ENCODE measurements around the gene AVPR2. TPM values are rescaled to one million over a fixed set of nuclear protein-coding genes. Genes with fewer than 3 reads are reported as not detected.

AVPR2 gene
- total RNA-seq, 1 experiment from 2014 or later = not detected

- Histone ChIP-seq H3K9ac (ENCODE audit: low read length) (no peak overlapping the region), H3K36me3 (ENCODE audit: control insufficient read depth in 1 of 2, insufficient read depth in 2 of 2, low read length in 2 of 2) (no peaks in the 10 kb centered on the region), H3K27ac (ENCODE audit: low read depth, low read length) (no peak overlapping the region), H3K9me3 (ENCODE audit: control insufficient read depth in 1 of 2, insufficient read depth in 1 of 2, low read depth in 1 of 2, low read length in 2 of 2) (no peaks in the 10 kb centered on the region), H3K9me2 (ENCODE audit: insufficient read depth) (no peaks in the 10 kb centered on the region), H3K79me2 (ENCODE audit: insufficient read depth, low read length) (no peaks in the 10 kb centered on the region), H3K4me3 (replicated peaks in 1 of 2; ENCODE audit: low read depth in 1 of 2, low read length in 2 of 2) (no peak overlapping the region), H3K4me2 (ENCODE audit: low read length) (no peak overlapping the region), H3K4me1 (ENCODE audit: control insufficient read depth in 1 of 2, insufficient read depth in 2 of 2, low read length in 2 of 2) (peaks cover 0 to 10% of the 10 kb centered on the region in 2 experiments; a peak in 1 of 4 replicates), H4K20me1 (ENCODE audit: insufficient read depth) (no peaks in the 10 kb centered on the region), H3K27me3 (ENCODE audit: insufficient read depth, low read length) (no peaks in the 10 kb centered on the region), H2AFZ (ENCODE audit: low read depth, low read length, poor library complexity, severe bottlenecking) (no peak overlapping the region)
- CTCF ChIA-PET = no interaction called here
- BruUV-seq (replicated peaks) = no TSS peak
- no peak for ATAC-seq
- TF ChIP-seq SRF (IDR thresholded peaks at IDR 0.05; ENCODE audit: low read depth) = no peak
- no peak for TF ChIP-seq POLR2A (IDR thresholded peaks at IDR 0.05; ENCODE audit: borderline replicate concordance, extremely low read depth, insufficient read depth, insufficient read length)
- no peak for TF ChIP-seq EZH2 (IDR thresholded peaks at IDR 0.05)
- TF ChIP-seq YY1 (IDR thresholded peaks at IDR 0.05; ENCODE audit: extremely low read depth, insufficient replicate concordance, low read depth, low read length) = no peak
- no peak for TF ChIP-seq REST (IDR thresholded peaks at IDR 0.05; ENCODE audit: low read depth)
- no peak for TF ChIP-seq TCF7L2 (IDR thresholded peaks at IDR 0.05; ENCODE audit: borderline replicate concordance, extremely low read depth, insufficient read depth, insufficient read length)
- no peak for TF ChIP-seq JUND (IDR thresholded peaks at IDR 0.05)
- TF ChIP-seq CTCF (IDR thresholded peaks at IDR 0.05 in 2 of 3, conservative IDR thresholded peaks at IDR 0.05 in 1 of 3; ENCODE audit: borderline replicate concordance in 1 of 3, insufficient read depth in 1 of 3, low read depth in 2 of 3, low read length in 2 of 3) = no peak
- TF ChIP-seq SP1 (IDR thresholded peaks at IDR 0.05; ENCODE audit: low read depth) = no peak
- TF ChIP-seq MAX (IDR thresholded peaks at IDR 0.05) = no peak
- no peak for TF ChIP-seq RAD21 (IDR thresholded peaks at IDR 0.05; ENCODE audit: low read depth)
- no peak for TF ChIP-seq ZBTB33 (IDR thresholded peaks at IDR 0.05; ENCODE audit: extremely low read depth, insufficient replicate concordance, low read length)
- no peak for TF ChIP-seq EGR1 (IDR thresholded peaks at IDR 0.05; ENCODE audit: low read depth)
- no peak for TF ChIP-seq SIN3A (IDR thresholded peaks at IDR 0.05; ENCODE audit: low read depth)
- no peak for TF ChIP-seq ATF3 (IDR thresholded peaks at IDR 0.05)
- TF ChIP-seq POLR2AphosphoS5 (IDR thresholded peaks at IDR 0.05; ENCODE audit: low read depth, low read length) = no peak
- no peak for TF ChIP-seq ZNF274 (IDR thresholded peaks at IDR 0.05; ENCODE audit: low read depth, low read length)
- no peak for TF ChIP-seq FOSL1 (IDR thresholded peaks at IDR 0.05; ENCODE audit: low read depth)
- no peak for TF ChIP-seq ZFX (IDR thresholded peaks at IDR 0.05)
- no peak for DNase-seq (ENCODE audit: low read depth, low spot score)
- POLR2A ChIA-PET = no interaction called here
- intact Hi-C loops (cut with micrococcal nuclease) = no loop called here
- RAD21 ChIA-PET (ENCODE audit: low non-redundant PET in 1 of 2, low total read pairs in 2 of 2, uncharacterized antibody in 2 of 2, unreplicated experiment in 2 of 2) = no interaction called here
Measured at GRCh38 chrX:153907456-153907855, 3.0 kb downstream of the AVPR2 start.

All from HCT116 (cell line).